Ascending aorta (tissue), 2 donors: ENCODE measurements around the gene RANBP3. TPM values are rescaled to one million over a fixed set of nuclear protein-coding genes. Genes with fewer than 3 reads are reported as not detected.

Experiments used
- DNase-seq, 2 donors: peaks; one replicate each; pipeline ENCODE4 v3.0.0-alpha.2; 2019; ENCODE audit warnings: low spot score in 2 of 2
- H3K27ac ChIP-seq, 2 donors: fragments of 200-600 bp; sonication (generic); one replicate each; pipeline ENCODE4 v1.5.1; 2016 to 2017; ENCODE audit warnings: mild to moderate bottlenecking in 1 of 2
- H3K27me3 ChIP-seq: fragments of 200-600 bp; sonication (generic); one replicate; pipeline ENCODE4 v1.5.1; 2017
- H3K36me3 ChIP-seq, 2 donors: fragments of 200-600 bp; sonication (generic); one replicate each; pipeline ENCODE4 v1.5.1; 2016
- H3K4me1 ChIP-seq, 2 donors: fragments of 200-600 bp; sonication (generic); one replicate each; pipeline ENCODE4 v1.5.1; 2016 to 2017; ENCODE audit warnings: mild to moderate bottlenecking in 1 of 2
- H3K4me3 ChIP-seq, 2 donors: fragments of 200-600 bp; sonication (generic); one replicate each; pipeline ENCODE4 v1.5.1; 2016 to 2017; ENCODE audit warnings: mild to moderate bottlenecking in 1 of 2
- H3K9me3 ChIP-seq, 2 donors: fragments of 200-600 bp; sonication (generic); one replicate each; pipeline ENCODE4 v1.5.1; 2016
- intact Hi-C: fragments of 100-400 bp; cut with DNase I; formaldehyde crosslinking; loops from one replicate; pipeline ENCODE4 v1.15.1; 2023
- total RNA-seq: library from RNA; depleted of rRNA; stranded (reverse); fragments of >200 nt; gene quantifications from one replicate; pipeline ENCODE4 v1.1.0, GENCODE V29; 2016
- TF ChIP-seq, protein P1 (sequence below), 3 experiments: fragments of 200-600 bp in 2 of 3; fragments of 450-650 bp in 1 of 3; sonication (generic) in 2 of 3; IDR thresholded peaks; one replicate each; pipeline ENCODE4 v1.5.1; 2016 to 2019; ENCODE audit warnings: antibody characterized with exemption in 3 of 3, mild to moderate bottlenecking in 1 of 3, moderate library complexity in 1 of 3

Gene RANBP3
- total RNA-seq, 1 donor from 2014 or later, result 48.0 TPM

DNA sequence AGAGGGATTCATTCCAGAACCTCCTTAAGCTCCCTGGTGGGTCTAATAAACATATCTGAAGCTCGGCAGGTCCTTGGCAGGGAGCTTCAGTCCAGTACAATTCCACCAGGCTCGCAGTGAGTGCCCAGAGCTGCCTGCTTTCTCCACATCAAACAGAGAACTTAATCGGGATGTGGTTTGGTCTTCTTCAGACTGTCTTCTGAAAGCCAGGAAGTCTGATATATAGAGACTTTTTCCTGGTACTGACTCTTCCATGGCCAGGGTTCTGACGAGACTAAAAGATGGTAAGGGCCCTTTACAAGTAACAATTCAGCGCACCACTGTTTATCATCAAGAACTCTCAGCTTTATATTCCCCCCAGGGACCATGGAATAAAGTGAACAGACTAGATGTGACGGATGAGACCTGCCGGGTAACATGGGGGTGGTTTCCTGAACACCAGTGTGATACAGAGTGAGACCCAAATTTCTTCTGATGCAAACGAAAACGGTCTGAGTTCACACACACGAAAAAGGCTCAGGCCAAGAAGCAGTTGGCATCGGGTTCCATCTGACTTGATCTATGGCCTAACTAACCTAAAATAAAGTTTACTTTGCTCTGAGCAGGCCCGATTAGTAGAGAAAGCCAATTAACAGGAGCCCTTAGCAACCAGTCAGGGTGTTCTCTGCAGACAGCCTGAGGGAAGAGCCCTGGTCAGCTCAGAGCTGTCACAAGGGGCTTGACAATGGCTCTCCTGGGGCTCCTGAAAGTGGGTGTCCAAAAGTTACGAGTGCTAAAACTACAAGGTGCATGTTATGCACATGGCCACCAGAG is 29.0 kb downstream of the RANBP3 start:
- DNase-seq, result no peak
- intact Hi-C loops, result no loop called here
- H3K36me3 ChIP-seq, result peaks cover 0 to 4% of the 10 kb centered on the region in 2 donors
- H3K27ac ChIP-seq, result peak overlapping the region in 1 of 2 donors; percentile 11
- H3K4me1 ChIP-seq, result peaks cover 13 to 39% of the 10 kb centered on the region in 2 donors
- H3K27me3 ChIP-seq, result no peaks in the 10 kb centered on the region
- no peak overlapping the region for H3K4me3 ChIP-seq
- TF ChIP-seq, protein P1, sequence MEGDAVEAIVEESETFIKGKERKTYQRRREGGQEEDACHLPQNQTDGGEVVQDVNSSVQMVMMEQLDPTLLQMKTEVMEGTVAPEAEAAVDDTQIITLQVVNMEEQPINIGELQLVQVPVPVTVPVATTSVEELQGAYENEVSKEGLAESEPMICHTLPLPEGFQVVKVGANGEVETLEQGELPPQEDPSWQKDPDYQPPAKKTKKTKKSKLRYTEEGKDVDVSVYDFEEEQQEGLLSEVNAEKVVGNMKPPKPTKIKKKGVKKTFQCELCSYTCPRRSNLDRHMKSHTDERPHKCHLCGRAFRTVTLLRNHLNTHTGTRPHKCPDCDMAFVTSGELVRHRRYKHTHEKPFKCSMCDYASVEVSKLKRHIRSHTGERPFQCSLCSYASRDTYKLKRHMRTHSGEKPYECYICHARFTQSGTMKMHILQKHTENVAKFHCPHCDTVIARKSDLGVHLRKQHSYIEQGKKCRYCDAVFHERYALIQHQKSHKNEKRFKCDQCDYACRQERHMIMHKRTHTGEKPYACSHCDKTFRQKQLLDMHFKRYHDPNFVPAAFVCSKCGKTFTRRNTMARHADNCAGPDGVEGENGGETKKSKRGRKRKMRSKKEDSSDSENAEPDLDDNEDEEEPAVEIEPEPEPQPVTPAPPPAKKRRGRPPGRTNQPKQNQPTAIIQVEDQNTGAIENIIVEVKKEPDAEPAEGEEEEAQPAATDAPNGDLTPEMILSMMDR (IDR thresholded peaks at IDR 0.05), result no peak
- no peaks in the 10 kb centered on the region for H3K9me3 ChIP-seq

DNA sequence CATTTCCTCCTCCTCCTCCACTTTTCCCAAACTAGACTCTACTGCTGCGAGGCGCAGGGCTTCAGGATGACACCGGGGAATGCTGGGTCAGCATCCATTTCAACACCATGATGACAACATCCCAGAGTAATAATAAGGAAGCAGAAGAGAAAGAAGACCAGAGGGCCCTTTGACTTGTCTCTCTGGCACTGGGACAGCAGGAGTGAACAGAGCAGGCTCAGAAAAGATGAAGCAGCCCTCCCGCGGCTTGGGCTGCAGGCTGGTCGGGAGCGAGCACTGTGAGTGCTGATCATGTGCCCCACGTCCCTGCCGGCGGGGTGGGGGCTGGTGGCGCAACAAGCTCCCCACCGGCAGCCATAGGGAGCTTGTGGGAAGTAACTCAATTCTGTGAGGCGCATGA is 30.5 kb downstream of the RANBP3 start:
- peak; percentile 47 to 79 for DNase-seq
- TF ChIP-seq, protein P1 (IDR thresholded peaks at IDR 0.05), result no peak
- Histone ChIP-seq H3K4me1 (peaks cover under 1 to 24% of the 10 kb centered on the region in 2 donors), H3K36me3 (peaks cover 0 to 4% of the 10 kb centered on the region in 2 donors), H3K4me3 (no peak overlapping the region), H3K27me3 (no peaks in the 10 kb centered on the region), H3K27ac (peak overlapping the region in 1 of 2 donors; percentile 24), H3K9me3 (no peaks in the 10 kb centered on the region)
- intact Hi-C loops, result no loop called here

DNA sequence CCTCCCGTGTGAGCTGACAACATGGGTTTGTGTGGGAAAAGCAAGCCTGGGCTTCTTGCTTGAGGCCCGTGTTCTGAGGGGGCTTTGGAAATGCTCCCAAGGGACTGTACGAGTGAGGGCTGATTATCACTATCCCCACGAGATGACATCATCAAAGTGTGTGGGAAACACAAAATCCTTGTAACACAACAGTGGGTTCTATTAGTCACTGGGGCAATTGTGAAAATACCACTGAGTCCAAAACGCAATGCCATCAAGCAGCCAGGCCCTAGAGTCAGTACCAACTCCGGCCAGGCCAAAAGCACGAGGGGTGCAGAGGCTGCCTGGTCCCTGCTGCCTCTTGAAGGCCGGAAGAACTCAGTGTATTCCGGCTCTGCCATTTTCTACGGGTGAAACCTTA is 34.3 kb downstream of the RANBP3 start:
- Histone ChIP-seq H3K4me1 (peaks cover 0 to 8% of the 10 kb centered on the region in 2 donors), H3K4me3 (no peak overlapping the region), H3K36me3 (peaks cover 22 to 29% of the 10 kb centered on the region in 2 donors), H3K27ac (no peak overlapping the region), H3K9me3 (no peaks in the 10 kb centered on the region), H3K27me3 (no peaks in the 10 kb centered on the region)
- no peak for DNase-seq
- TF ChIP-seq, protein P1 (IDR thresholded peaks at IDR 0.05), result no peak
- intact Hi-C loops, result no loop called here

DNA sequence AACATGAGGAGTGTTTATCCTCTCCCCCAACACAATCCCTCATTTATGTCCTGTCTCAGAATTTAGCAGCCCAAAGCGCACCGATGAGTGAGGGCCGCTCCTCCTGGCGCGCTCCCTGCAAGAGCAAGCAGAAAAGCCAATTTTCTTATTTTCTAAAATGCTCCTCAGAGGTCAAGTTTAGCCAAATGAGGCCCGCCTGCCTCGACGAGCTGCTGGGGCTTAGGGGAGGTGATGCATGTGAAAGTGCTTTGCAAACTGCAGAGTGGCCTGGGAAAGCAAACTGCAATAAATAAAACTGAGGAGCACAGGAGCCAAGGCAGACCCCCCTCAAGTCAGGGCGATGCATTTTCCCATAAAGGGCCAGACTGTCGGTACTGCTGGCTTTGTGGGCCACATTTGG is 34.9 kb downstream of the RANBP3 start:
- Histone ChIP-seq H3K36me3 (peaks cover 22 to 29% of the 10 kb centered on the region in 2 donors), H3K27ac (no peak overlapping the region), H3K9me3 (no peaks in the 10 kb centered on the region), H3K4me3 (no peak overlapping the region), H3K27me3 (no peaks in the 10 kb centered on the region), H3K4me1 (peaks cover 0 to 3% of the 10 kb centered on the region in 2 donors)
- no peak for DNase-seq
- TF ChIP-seq, protein P1 (IDR thresholded peaks at IDR 0.05), result no peak
- intact Hi-C loops, result no loop called here

DNA sequence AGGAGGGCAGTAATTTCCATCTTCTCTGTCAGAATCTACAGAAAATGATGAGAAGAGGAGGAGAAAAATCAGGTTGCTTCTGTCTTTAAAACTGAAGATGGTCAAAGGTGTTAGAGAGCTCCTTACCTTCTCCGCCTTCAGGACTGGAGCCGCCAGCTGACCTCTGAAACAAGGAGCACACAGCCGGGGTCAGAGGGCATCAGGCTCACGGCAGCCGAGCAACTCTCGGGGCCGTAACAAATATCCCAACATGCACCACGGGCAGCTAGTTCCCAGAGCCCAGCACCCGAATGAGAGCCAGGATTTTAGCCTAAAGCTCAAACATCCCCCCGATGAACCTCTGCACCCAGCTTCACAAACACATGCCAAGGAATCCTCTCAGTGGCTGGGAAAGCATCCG is 36.3 kb downstream of the RANBP3 start:
- Histone ChIP-seq H3K36me3 (peaks cover 22 to 36% of the 10 kb centered on the region in 2 donors), H3K4me3 (no peak overlapping the region), H3K4me1 (peaks cover 0 to 3% of the 10 kb centered on the region in 2 donors), H3K27ac (no peak overlapping the region), H3K27me3 (no peaks in the 10 kb centered on the region), H3K9me3 (no peaks in the 10 kb centered on the region)
- TF ChIP-seq, protein P1 (IDR thresholded peaks at IDR 0.05), result no peak
- no peak for DNase-seq
- intact Hi-C loops, result no loop called here
